ENCODE measurements around the gene DUSP1. TPM values are rescaled to one million over a fixed set of nuclear protein-coding genes. Genes with fewer than 3 reads are reported as not detected.

DUSP1 gene
- total and polyA plus RNA-seq, 9 of the 15 experiments (the other 6 are each of a cell fraction or from before 2014, with no cell fraction given): 2.1 to 14.2 (median 8.5) TPM

GRCh38 chr5:172772112-172772906, 1.3 kb upstream of the DUSP1 start (continued):
- TF ChIP-seq NR2C2 (CRISPR knock-in tag; IDR thresholded peaks at IDR 0.05): no peak
- peak; percentile 47; the same call in 1 of the 2 replicates for TF ChIP-seq NR2C2 (tag; IDR thresholded peaks at IDR 0.05)
- TF ChIP-seq EGR1 (conservative IDR thresholded peaks at IDR 0.05): no peak
- TF ChIP-seq ZNF324 (CRISPR knock-in tag; IDR thresholded peaks at IDR 0.05): no peak
- TF ChIP-seq NUFIP1 (IDR thresholded peaks at IDR 0.05; ENCODE audit: partially characterized antibody): peak; percentile 54
- no peak for TF ChIP-seq ADNP (tag; IDR thresholded peaks at IDR 0.05)
- no peak; the same call in 1 of the 2 replicates for TF ChIP-seq BRD4 (IDR thresholded peaks at IDR 0.05)
- peak; percentile 56; the same call in 1 of the 2 replicates for TF ChIP-seq NFRKB (IDR thresholded peaks at IDR 0.05; ENCODE audit: low read depth)
- peak; percentile 41; the same call in 1 of the 2 replicates for TF ChIP-seq NR2F6 (CRISPR knock-in tag; IDR thresholded peaks at IDR 0.05)
- 0 out of 2 replicates have a peak, but pooled peaks have one; percentile 13 for TF ChIP-seq IRF9 (tag; IDR thresholded peaks at IDR 0.05)
- TF ChIP-seq RAD51 (IDR thresholded peaks at IDR 0.05; ENCODE audit: borderline replicate concordance, low read depth): no peak
- no peak for TF ChIP-seq KAT8 (IDR thresholded peaks at IDR 0.05; ENCODE audit: low read depth)
- TF ChIP-seq, protein P1, sequence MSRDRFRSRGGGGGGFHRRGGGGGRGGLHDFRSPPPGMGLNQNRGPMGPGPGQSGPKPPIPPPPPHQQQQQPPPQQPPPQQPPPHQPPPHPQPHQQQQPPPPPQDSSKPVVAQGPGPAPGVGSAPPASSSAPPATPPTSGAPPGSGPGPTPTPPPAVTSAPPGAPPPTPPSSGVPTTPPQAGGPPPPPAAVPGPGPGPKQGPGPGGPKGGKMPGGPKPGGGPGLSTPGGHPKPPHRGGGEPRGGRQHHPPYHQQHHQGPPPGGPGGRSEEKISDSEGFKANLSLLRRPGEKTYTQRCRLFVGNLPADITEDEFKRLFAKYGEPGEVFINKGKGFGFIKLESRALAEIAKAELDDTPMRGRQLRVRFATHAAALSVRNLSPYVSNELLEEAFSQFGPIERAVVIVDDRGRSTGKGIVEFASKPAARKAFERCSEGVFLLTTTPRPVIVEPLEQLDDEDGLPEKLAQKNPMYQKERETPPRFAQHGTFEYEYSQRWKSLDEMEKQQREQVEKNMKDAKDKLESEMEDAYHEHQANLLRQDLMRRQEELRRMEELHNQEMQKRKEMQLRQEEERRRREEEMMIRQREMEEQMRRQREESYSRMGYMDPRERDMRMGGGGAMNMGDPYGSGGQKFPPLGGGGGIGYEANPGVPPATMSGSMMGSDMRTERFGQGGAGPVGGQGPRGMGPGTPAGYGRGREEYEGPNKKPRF (IDR thresholded peaks at IDR 0.05; ENCODE audit: low read depth, low read length): no peak
